H54 (cell line): ENCODE data around the gene TRIM7.
"Not testable (repeated sequence)": the region's sequence is repeated elsewhere in the genome, so short reads cannot be mapped to it uniquely, and the experiment has no call there.

Source experiments
- DNase-seq: peaks from one replicate; pipeline ENCODE4 v3.0.0; 2011; ENCODE audit warnings: low spot score, mixed read lengths; ENCODE audit not compliant: insufficient read length
- FAIRE-seq: peaks from 3 replicates; lab custom pipeline; 2011; peaks lifted over from hg19 to GRCh38; lab: Jason Lieb, UNC
- POLR2A ChIP-seq: IDR thresholded peaks from 2 replicates; pipeline ENCODE4 v1.6.1; 2011; ENCODE audit warnings: low read depth, mild to moderate bottlenecking, low read length

The TRIM7 gene

DNA sequence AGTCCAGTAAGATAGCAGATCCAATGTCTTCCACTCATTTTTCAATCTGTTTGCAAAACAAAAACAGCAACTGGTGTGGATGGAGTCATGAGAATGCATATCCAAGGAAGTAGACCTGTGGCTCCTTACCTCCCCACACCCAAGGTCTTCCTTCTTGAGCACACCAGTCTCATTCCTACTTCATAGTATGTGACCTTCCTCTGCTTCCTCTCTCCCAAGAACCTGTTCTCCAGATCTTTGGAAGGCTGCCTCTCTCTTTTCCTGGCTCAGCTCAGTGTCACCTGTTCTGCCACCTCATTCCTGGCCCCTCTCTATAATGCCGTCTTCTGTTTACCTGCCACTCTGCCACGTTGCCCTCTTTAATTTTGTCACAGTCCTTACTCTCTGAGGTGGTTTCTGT is 7.9 kb upstream of the TRIM7 start:
- no peak for TF ChIP-seq POLR2A
- DNase-seq (no peak), FAIRE-seq (no peak)

DNA sequence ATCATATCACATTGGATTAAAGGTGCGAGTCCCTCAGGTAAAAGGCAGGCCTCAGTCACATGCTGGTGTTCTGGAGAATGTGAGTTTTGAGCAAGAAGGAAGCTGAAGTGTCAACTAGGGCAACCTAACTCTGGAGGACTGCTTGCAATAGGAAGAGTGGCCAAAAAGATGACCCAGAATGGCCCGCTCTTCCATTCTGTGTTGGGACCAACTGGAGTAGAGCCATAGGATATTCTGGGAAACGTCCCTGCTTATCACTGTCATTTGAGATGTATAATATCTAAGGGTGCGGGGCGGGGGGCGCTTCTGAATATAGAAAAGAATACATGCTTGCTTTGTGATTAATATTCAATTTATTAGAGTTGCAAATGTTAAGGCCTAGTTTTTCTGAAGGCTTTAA is 7.1 kb upstream of the TRIM7 start:
- no peak for DNase-seq
- no peak for FAIRE-seq
- TF ChIP-seq POLR2A, result no peak

DNA sequence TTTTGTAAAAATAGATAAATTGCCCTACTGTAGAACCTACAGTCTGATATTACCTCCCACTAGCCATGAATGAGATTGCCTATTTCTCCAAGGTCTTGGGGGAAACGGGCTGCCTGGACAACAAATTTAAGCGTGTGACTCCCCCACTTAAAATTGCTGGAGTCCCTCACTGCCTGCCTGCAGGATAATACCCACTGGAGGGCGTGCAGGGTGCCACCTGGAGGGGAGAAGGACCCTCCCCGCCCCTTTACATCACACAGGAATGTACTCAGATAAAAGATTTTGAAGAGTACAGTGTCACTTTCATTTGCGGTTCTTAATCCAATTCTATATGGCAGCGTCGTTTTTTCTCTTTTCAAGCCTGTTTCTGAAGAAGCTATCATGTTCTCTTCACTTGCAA is 6.2 kb upstream of the TRIM7 start:
- FAIRE-seq (no peak), DNase-seq (no peak)
- TF ChIP-seq POLR2A, result no peak

DNA sequence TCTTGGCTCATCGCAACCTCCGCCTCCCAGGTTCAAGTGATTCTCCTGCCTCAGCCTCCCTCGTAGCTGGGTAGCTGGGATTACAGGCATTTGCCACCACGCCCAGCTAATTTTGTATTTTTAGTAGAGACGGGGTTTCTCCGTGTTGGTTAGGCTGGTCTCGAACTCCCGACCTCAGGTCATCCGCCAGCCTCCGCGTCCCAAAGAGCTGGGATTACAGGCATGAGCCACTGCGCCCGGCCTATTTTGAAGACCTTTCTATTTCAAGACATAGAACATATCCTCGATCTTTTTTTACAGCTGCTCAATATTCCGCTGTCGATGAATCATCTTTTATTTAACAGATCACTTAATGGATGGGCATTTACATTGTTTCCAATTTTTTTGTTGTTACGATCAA is 5.7 kb upstream of the TRIM7 start:
- not testable (repeated sequence) for DNase-seq, FAIRE-seq

DNA sequence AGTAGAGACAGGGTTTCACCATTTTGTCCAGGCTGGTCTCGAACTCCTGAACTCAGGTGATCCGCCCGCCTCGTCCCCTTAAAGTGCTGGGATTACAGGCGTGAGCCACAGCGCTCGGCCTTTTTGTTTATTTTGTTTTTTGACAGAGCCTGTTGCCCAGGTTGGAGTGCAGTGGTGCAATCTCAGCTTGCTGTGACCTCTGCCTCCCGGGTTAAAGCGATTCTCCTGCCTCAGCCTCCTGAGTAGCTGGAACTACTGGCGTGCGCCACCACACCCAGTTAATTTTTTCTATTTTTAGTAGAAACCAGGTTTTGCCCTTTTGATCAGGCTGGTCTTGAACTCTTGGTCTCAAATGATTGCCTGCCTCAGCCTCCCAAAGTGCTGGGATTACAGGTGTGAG is 5.2 kb upstream of the TRIM7 start:
- not testable (repeated sequence) for DNase-seq, FAIRE-seq

DNA sequence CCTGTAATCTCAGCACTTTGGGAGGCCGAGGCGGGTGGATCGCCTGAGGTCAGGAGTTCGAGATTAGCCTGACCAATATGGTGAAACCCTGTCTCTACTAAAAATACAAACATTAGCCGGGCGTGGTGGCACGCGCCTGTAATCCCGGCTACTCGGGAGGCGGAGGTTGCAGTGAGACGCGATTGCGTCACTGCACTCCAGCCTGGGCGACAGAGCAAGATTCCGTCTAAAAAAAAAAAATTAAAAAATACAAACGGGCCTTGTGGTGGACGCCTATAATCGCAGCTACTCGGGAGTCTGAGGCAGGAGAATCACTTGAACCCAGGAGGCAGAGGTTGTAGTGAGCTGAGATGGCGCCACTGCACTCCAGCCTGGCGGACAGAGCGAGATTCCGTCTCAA is 4.0 kb upstream of the TRIM7 start:
- not testable (repeated sequence) for DNase-seq, FAIRE-seq

DNA sequence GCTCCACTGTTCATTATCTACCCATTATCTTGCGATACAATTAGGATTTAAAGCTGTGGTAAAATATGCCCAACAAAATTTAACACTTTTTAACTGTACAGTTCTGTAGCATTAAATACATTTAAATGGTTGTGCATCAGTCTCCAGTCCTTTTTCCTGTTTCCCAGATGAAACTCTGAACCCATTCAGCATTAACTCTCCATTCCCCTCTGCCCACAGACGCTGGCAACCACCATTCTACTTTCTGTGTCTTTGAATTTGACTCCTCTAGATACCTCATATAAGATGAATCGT is 2.9 kb upstream of the TRIM7 start:
- TF ChIP-seq POLR2A, result no peak
- DNase-seq (no peak), FAIRE-seq (no peak)

DNA sequence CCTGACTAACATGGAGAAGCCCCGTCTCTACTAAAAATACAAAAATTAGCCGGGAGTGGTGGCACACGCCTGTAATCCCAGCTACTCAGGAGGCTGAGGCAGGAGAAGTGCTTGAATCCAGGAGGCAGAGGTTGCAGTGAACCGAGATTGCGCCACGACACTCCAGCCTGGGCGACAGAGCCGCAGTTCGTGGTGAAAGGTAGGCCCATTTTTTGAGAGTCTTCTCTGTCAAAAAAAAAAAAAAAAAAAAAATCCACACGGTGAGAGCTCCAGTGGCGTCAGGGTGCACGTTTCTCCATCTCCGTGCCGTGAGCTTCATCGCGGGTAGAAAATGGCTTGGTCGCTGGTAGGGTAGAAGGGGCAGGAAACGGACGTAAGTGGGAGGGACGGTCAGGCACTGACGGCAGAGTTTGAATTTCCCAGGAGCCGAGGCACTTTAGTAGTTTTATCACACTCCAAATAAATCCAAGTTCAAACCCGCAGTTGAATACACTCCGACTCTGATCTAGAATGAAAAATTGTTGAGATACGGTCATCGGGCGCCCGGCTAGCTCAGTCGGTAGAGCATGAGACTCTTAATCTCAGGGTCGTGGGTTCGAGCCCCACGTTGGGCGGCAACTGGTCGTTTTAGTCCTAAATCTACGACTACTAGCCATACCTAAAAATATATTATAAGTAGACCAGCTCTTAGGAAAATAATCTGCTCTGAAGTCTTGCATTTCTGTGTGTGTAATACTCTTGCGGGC is 2.4 kb upstream of the TRIM7 start:
- TF ChIP-seq POLR2A, result peak; percentile 21; the same call in 1 of the 2 replicates
- FAIRE-seq, result no peak
- DNase-seq, result peak; percentile 58

DNA sequence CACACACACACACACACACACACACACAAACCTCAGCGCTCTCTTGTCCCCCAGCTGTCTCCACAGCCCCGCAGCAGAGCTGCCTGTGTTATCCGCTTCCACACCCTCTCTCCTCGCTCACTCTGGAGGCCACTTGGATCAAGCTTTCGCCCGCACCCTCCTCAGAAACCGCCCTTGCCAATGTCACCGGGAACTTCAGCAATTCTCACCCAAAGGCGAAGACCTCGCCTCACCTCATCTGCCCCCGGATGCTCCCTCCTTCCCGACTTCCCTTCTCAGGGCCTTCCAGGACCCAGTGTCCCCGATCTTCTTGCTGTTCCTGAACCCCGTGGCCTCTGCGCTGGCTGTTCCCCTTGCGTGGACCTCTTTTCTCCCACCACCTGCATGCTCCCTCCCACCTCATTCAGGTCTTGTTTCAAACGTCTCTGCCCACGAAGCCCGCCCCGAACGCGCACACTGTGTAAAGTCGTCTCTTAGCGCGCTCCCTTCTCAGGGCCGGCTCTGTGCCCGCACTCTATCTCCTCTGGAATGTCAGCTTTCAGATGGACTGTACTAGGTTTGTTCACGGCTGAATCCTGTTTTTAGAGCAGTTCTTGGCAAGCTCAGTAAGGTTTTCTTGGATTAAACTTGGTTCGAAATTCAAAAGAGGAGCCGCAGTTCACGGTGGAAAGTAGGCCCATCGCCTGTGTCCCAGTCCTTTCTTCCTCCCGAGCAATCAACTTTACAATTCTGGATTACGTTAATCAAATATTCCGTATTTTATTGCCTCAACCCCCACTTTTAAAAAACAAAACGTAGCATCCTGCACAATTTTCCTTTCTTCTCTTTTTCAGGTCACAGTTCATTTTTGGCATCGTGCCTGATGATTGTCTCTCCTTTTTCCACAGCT is 1.0 kb upstream of the TRIM7 start:
- DNase-seq (no peak), FAIRE-seq (no peak)
- no peak for TF ChIP-seq POLR2A

DNA sequence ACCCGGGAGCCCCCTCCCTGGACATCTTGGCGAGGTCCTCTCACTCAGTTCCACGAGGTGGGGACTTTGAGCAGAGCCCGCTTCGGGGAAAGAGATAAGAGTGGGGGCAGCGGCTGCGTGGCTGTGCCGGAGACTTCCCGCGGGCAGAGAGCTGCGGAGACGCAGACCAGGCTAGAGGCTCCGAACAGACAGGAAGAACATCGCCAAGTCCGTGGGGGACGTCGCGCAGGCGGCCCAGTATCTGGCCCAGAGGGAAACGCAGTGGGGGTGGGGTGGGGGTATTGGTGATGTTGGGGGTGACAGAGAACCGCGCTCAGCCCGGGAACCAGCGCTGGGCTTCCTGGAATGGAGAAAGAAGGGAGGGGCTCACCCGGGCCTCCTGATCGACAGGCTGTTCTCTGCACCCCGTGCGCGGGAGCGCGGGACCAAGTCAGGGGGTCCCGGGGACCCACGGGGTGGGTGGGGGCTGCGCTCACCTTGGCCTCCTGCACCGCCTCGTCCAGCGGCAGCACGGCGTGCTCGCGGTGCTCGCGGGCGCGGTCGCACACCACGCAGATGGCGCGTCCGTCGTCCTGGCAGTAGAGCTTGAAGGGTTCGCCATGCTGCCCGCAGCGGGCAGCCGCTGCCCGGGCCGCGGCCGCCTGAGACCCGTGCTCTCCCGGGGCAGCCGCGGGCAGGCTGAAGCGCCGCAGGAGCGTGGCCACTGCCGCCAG is 727 bp downstream of the TRIM7 start:
- FAIRE-seq (no peak), DNase-seq (no peak)
- TF ChIP-seq POLR2A, result no peak

DNA sequence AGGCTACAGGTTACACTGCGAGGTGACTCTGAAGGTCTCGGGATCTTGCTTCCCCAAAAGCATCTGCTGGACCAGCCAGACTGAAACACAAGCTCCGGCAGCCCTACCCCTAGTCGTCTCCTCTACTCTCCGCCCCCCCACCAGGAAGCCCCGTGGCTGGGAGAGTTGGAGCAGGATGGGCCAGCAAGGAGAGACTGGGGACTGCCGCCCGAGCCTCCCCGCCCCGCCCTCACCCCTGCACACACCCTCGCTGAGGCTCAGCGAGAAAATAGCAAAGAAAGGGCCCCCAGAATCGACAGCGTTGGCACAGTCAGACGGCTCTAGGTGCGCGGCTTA is 1.3 kb downstream of the TRIM7 start:
- FAIRE-seq (no peak), DNase-seq (no peak)
- TF ChIP-seq POLR2A, result no peak

DNA sequence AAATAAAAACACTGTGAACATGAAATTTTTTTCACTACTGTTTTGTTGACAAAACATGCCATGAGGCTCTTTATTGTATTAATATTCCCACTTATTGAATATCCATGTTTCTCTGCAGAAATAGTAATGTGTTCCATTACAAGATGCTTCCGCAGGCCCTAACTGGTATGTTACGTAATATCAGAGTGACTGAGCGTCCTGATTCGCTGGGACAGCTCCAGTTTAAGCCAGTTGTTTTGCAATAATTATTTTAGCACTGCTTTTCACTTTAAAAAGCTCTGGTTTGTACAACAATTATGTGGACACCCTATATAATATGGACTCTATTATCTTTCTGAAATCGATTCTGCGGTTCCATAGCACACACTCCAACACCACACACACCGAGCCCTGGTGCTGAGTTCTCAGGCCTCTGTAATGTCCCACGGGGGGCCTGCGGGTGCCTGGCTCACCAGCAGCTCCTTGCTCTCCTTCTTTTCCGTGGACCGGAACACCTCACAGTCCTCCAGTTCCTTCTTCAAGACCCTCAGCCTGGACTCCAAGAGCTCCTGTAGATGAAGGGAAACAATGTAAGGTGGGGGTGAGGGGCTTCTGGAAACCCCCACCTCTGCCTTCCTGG is 1.8 kb downstream of the TRIM7 start:
- FAIRE-seq (no peak), DNase-seq (no peak)
- TF ChIP-seq POLR2A, result no peak

DNA sequence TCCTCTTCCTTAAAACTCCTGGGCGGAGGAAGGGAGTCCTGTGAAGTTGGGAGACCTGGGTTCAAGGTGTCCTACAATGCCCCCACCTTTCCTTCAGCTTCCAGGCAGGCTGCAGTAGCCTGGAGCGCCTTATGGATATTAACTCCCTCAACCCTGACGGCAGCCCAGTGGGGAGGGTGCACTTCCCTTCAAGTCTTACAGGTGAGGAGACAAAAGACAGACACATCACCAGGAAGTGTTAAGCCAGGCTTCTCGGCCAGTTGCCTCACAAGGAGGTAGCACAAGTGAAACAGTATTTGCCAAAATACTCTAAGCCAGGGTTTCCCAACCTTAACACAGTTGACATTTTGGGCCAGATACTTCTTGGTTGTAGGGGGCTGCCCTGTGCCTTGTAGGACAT is 4.2 kb downstream of the TRIM7 start:
- no peak for FAIRE-seq
- DNase-seq, result no peak
- no peak for TF ChIP-seq POLR2A

DNA sequence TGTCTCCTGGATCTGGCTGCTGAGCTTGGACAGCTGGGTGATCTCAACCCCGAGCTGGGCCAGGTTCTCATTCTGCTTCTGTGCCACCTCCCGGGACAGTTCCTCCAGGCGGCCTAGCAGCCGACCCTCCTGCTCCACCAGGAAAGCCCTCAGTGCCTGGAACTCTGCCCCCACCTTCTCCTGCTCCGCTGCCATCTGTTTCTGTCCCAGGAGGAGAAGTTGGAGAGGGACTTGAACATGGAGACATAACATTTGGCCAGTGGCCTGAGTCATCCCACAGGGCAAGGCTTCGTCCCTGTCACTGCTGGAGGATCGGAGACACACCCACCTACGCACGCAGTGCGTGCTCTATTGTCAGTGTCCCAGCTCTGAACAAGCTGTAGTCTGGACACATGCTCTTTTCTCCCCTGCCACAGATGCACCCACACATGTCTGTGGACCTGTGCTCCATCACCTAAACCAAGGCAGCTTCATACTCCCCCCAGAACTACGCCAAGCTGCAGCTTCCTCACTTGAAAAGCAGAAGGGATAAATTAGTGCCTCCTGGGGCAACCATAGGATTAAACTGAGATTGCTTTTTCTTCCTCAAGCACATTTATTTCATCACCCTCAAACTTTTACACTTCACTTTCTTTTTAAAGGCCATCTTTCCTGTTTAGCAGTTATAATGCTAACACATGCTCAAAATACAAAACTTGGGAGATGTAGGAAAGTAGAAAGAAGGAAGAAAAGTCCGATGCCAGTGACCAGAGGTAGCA is 4.9 kb downstream of the TRIM7 start:
- FAIRE-seq (no peak), DNase-seq (no peak)
- no peak for TF ChIP-seq POLR2A
